GM20000 (cell line): ENCODE results near the gene SYN1.

ENCODE experiments used
- DNase-seq: peaks from one replicate; pipeline ENCODE4 v3.0.0; 2012; ENCODE audit warnings: low spot score
- CTCF ChIP-seq: IDR thresholded peaks from 2 replicates; pipeline ENCODE4 v1.5.1; 2012; ENCODE audit warnings: mild to moderate bottlenecking, control low read depth; ENCODE audit errors: extremely low read depth, missing control alignments

The SYN1 gene

GRCh38 chrX:47562615-47563243 is 56.9 kb downstream of the SYN1 start:
- TF ChIP-seq CTCF: peak; percentile 17
- DNase-seq: no peak

GRCh38 chrX:47561659-47562151 is 58.0 kb downstream of the SYN1 start:
- DNase-seq: no peak
- no peak for TF ChIP-seq CTCF

GRCh38 chrX:47560934-47561658 is 58.6 kb downstream of the SYN1 start, which contains the start of gene ARAF:
ARAF (plus strand) TSS chrX:47561205; CDS start chrX:47562968, 1,763 bp downstream.
- no peak for TF ChIP-seq CTCF
- DNase-seq: peak; percentile 87

- no peak for TF ChIP-seq CTCF
- DNase-seq: no peak
Observed at GRCh38 chrX:47560179-47560933, 59.3 kb downstream of the SYN1 start.

- TF ChIP-seq CTCF: no peak
Observed at GRCh38 chrX:47558436-47558835, 61.2 kb downstream of the SYN1 start.

GRCh38 chrX:47556045-47556623 is 63.5 kb downstream of the SYN1 start:
- peak; percentile 64 for DNase-seq
- TF ChIP-seq CTCF: no peak

More at GRCh38 chrX:47558436-47558835, 61.2 kb downstream of the SYN1 start:
- no peak for DNase-seq
